Progenitor cell of endocrine pancreas (in vitro differentiated cells): Measurements from ENCODE around the gene CTRL. TPM values are rescaled to one million over a fixed set of nuclear protein-coding genes. Genes with fewer than 3 reads are reported as not detected.

ENCODE experiments used
- DNase-seq: peaks from one replicate; pipeline ENCODE4 v3.0.0; 2021; ENCODE audit warnings: low spot score; ENCODE audit not compliant: unreplicated experiment
- H3K27ac Mint-ChIP-seq: 2 replicates; pipeline ENCODE4 v1.8.0; 2021; ENCODE audit warnings: mild to moderate bottlenecking, moderate library complexity, mixed read lengths
- H3K27me3 Mint-ChIP-seq: 2 replicates; pipeline ENCODE4 v1.8.0; 2021; ENCODE audit warnings: mixed read lengths
- H3K36me3 Mint-ChIP-seq: 2 replicates; pipeline ENCODE4 v1.8.0; 2022; ENCODE audit warnings: mixed read lengths; ENCODE audit not compliant: insufficient read depth
- H3K4me1 Mint-ChIP-seq: 2 replicates; pipeline ENCODE4 v1.8.0; 2021; ENCODE audit warnings: low read depth, mixed read lengths
- H3K4me3 Mint-ChIP-seq: 2 replicates; pipeline ENCODE4 v1.8.0; 2021; ENCODE audit warnings: low read depth, mild to moderate bottlenecking, moderate library complexity, mixed read lengths
- H3K9me3 Mint-ChIP-seq: 2 replicates; pipeline ENCODE4 v1.8.0; 2021; ENCODE audit warnings: low read depth, mixed read lengths
- CTCF ChIP-seq: fragments of 200-600 bp; sonication (generic); IDR thresholded peaks from one replicate; pipeline ENCODE4 v1.5.0; 2021; ENCODE audit warnings: antibody characterized with exemption, mild to moderate bottlenecking; ENCODE audit not compliant: unreplicated experiment
- total RNA-seq: library from RNA; stranded (reverse); gene quantifications from 2 replicates; pipeline ENCODE4 v1.2.1, GENCODE V29; 2021

CTRL gene
- total RNA-seq, 1 donor from 2014 or later = 0.57 TPM

GRCh38 chr16:67901734-67902133, 29.9 kb downstream of the CTRL start:
- no peaks in the 10 kb centered on the region for H3K4me1 Mint-ChIP-seq

GRCh38 chr16:67897231-67897630, 34.4 kb downstream of the CTRL start:
- Mint-ChIP-seq H3K27me3 (no peaks in the 10 kb centered on the region), H3K36me3 (peaks cover 2% of the 10 kb centered on the region), H3K4me3 (no peak overlapping the region), H3K27ac (no peak overlapping the region), H3K9me3 (no peaks in the 10 kb centered on the region), H3K4me1 (peaks cover 20% of the 10 kb centered on the region)
- DNase-seq = no peak
- no peak for TF ChIP-seq CTCF

More at GRCh38 chr16:67901734-67902133, 29.9 kb downstream of the CTRL start:
- peaks cover 6% of the 10 kb centered on the region for H3K36me3 Mint-ChIP-seq
- no peak overlapping the region for H3K27ac Mint-ChIP-seq
- H3K4me3 Mint-ChIP-seq = no peak overlapping the region
- TF ChIP-seq CTCF = no peak
- DNase-seq = no peak
- no peaks in the 10 kb centered on the region for H3K27me3 Mint-ChIP-seq
- no peaks in the 10 kb centered on the region for H3K9me3 Mint-ChIP-seq

- no peaks in the 10 kb centered on the region for H3K27me3 Mint-ChIP-seq
These were observed 37.8 kb downstream of the CTRL start for GRCh38 chr16:67893743-67894399.

GRCh38 chr16:67892899-67893742, 38.5 kb downstream of the CTRL start, which contains the start of gene PSKH1:
PSKH1 (plus strand) TSS chr16:67893254; CDS start chr16:67908750, 15,496 bp downstream.
- Mint-ChIP-seq H3K9me3 (no peaks in the 10 kb centered on the region), H3K36me3 (peaks cover 2% of the 10 kb centered on the region), H3K27me3 (no peaks in the 10 kb centered on the region), H3K27ac (peak within 1 kb of the TSS; percentile 99), H3K4me3 (peak within 1 kb of the TSS; percentile 94), H3K4me1 (peaks cover 24% of the 10 kb centered on the region)
- DNase-seq = peak; percentile 89
- no peak for TF ChIP-seq CTCF

More at GRCh38 chr16:67893743-67894399, 37.8 kb downstream of the CTRL start:
- H3K27ac Mint-ChIP-seq = peak overlapping the region; percentile 99
- no peak for DNase-seq
- peaks cover 2% of the 10 kb centered on the region for H3K36me3 Mint-ChIP-seq
- H3K4me1 Mint-ChIP-seq = peaks cover 24% of the 10 kb centered on the region
- H3K9me3 Mint-ChIP-seq = no peaks in the 10 kb centered on the region
- TF ChIP-seq CTCF = no peak
- H3K4me3 Mint-ChIP-seq = peak overlapping the region; percentile 94

- Mint-ChIP-seq H3K27me3 (no peaks in the 10 kb centered on the region), H3K36me3 (peaks cover 2% of the 10 kb centered on the region), H3K4me1 (peaks cover 24% of the 10 kb centered on the region), H3K27ac (peak overlapping the region; percentile 94), H3K9me3 (no peaks in the 10 kb centered on the region), H3K4me3 (peak overlapping the region; percentile 94)
- TF ChIP-seq CTCF = no peak
- DNase-seq = no peak
These were observed 39.3 kb downstream of the CTRL start for GRCh38 chr16:67892375-67892774.
